GM19351 (cell line): Measurements from ENCODE around the gene FMNL2.
A peak's percentile ranks its signal among the peaks of the same experiment; 100 is the strongest.

Experiments
- ATAC-seq: cut with Tn5 transposase; IDR thresholded peaks from one replicate; pipeline ENCODE4 v1.9.1; 2021; ENCODE audit warnings: mild to moderate bottlenecking, moderate library complexity; ENCODE audit not compliant: unreplicated experiment

The FMNL2 gene

DNA sequence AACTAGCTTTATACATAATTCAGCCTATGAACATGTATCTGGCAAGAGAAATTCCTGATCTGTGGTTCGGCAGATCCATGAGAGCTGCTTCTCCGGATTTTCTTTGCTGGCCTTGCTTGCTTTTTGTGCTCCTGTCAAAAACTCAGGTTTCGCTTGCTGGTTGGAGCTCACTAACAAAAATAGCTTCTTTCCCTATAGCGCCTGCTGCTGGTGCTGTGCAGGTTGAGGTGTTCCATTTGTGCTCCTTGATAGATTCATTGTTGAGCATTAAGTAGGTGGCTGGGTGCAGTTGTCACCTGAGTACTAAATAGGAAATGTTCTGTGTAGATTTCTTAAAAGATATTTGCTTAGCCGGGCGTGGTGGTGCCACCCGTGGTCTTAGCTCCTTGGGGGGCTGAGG, 234.2 kb downstream of the FMNL2 start:
- no peak for ATAC-seq

DNA sequence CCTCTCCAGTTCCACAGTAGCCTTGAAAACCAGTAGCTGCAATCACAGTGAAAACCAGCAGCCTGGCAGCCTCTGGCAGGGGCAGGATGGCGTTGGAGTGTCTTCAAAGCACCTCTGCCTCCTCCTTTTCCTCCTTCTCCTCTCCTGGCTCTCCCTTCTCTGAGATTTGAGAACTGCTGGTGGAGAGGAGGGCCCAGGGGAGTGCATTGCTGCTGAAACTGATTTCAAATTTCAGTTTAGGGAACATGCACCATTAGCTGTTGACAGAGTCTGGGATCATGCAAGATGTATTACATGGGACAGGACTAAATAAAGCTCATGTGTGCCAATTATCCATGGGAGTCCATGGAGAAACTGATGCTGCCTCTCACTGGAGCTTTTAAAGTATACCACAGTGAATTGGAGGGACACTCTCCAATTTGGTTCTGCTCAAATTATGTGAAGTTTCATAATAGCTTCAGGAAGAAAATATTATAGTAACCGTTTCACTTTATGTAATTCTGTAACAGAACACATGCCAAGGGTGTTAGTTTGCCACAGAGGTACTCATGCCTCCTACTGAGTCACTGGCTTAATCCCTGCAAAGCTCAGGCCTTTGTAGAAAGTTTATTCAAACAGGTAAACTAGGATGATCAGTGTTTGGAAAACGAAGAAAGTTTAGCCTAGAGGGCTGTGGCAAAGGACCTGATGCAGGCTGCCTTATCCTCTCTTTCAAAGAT, 236.2 kb downstream of the FMNL2 start:
- ATAC-seq: no peak

GRCh38 chr2:152572031-152572430, 237.1 kb downstream of the FMNL2 start:
- ATAC-seq: no peak

- peak; percentile 98 for ATAC-seq
Measured at GRCh38 chr2:152573168-152573567, 238.2 kb downstream of the FMNL2 start.

DNA sequence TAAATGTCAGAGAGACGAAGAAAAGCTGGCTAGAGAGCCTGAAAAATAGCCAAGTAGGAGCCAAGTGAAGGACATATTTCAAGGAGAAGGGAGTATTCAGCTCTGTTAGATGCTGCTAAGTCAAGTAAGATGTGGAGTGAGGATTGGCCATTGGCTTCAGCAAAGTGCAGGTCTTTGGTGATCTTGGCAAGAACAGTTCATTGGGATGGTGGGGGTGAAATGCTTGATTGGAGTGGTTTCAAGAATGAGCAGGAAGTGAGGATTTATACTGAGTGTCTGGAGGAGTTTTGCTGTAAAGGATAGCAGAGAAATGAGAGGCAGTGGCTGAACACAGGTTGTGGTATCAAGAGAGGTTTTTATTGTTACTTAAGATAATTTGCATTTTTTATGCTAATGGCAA, 242.6 kb downstream of the FMNL2 start:
- no peak for ATAC-seq

DNA sequence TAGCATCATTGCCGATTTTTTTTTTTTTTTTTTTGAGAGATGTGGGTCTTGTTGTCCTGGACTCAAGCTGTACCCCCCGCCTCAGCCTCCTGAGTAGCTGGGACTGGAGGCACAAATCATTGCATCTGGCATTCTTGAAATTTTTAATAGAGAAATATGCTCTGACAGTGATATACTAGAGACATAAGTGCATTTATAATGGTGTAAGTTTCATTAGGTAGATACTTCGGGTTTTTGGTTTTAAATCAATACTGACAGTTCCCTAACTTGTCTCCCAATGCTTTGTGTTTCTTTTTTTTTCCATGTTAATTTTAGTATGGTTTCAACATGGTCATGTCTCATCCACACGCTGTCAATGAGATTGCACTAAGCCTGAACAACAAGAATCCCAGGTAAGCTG, 243.6 kb downstream of the FMNL2 start:
- ATAC-seq: no peak

DNA sequence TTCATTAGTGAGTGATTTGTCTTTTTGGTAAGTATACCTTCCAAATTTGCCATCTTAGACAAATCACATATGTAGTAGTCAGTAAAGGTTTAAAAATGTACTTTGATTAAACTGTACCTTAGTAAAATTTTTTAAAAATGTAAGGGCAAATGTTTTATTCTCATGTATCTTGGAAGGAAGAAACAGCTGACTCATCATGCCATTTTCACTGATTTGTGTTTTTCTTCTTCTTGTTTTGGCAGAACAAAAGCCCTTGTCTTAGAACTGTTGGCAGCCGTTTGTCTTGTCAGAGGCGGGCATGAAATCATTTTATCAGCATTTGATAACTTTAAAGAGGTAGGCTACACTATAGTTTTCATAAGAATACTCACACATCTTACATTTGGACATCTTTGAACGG, 245.7 kb downstream of the FMNL2 start:
- no peak for ATAC-seq

- no peak for ATAC-seq
Measured at GRCh38 chr2:152581360-152581759, 246.4 kb downstream of the FMNL2 start.

- ATAC-seq: no peak
Measured at GRCh38 chr2:152582081-152582480, 247.1 kb downstream of the FMNL2 start.

- ATAC-seq: no peak
Measured at GRCh38 chr2:152583512-152584229, 248.7 kb downstream of the FMNL2 start.

DNA sequence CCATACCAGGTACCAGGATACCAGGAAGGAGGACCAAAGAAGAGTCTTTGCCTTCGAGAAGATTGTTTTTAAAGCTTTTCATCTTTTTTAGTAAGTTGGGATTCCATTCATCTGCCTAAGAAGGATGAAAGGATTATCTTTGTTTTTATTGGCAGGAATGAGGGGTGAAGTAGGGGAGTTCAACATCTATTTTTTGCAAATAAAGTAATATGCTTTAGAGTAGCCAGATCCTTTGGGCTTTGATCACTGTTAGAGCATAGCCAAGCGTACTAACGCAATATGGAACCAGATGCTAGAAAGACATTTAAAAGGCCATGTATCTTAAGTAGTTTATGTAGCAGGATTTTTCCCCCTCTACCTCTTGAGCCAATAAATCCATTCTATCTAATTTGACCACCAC, 249.3 kb downstream of the FMNL2 start:
- no peak for ATAC-seq

DNA sequence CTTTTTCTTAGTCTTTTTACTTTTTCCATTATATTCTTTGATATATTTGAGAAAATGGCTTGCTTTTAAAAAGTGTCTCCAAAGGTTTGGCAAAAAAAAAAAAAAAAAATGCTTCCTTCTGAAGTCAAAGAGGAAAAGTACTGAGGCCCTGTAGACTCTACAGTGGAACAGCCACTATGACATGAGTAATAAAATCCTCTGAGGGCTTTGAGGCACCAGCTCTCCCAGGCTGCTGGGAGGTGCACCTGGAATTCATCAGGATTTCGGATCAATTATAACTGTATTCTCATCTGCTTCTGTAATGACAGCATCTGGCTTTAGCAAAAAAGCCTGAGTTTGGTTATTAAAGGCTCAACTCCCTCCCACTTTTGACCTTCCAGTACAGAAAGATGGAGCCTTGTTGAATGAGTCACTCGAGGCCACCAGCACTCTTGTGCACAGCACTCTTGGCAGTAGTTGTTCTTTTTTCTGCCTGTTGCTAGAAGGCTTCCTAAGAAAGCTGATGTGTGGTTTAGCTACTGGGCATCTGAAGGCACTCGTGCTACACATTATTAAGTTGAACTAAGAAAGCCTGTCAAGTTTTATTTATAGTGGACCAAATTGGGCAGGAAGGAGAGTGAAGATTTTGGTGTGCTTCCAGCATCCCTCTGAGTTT, 251.0 kb downstream of the FMNL2 start:
- no peak for ATAC-seq

DNA sequence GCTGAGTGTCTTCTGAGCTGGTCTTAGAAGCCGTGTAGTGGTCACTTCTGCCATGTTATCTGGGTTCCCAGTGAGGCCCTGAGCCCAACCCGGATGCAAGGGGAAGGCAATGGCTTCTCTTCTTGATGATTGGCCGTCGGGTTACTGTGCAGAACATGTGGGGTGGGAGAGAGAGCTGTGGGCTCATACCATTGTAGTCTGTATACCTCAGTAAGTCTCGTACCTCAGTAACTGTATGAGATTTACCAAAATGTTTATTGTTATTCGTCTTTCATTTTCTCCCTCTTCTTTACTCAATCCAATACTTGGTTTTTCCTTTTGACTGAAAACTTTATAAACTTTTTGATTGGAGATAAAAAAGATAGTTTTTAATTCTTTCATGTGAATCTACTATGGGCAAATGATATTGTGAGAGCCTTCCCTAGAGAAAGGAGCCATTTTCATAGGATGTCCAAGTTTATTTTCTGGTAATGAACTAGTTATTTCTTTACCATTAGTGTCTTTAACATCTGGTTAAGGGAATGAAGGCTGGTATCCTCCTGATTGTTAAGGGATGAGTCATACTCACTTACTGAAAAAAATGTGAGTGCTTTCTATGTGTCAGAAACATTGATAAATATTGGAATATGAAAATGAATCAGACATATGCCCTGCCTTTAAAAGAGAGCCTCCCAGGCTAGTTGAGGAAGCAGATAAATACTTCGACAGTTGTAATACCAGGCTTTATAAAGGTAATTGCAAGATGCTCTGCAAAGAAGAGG, 252.4 kb downstream of the FMNL2 start:
- ATAC-seq: no peak

DNA sequence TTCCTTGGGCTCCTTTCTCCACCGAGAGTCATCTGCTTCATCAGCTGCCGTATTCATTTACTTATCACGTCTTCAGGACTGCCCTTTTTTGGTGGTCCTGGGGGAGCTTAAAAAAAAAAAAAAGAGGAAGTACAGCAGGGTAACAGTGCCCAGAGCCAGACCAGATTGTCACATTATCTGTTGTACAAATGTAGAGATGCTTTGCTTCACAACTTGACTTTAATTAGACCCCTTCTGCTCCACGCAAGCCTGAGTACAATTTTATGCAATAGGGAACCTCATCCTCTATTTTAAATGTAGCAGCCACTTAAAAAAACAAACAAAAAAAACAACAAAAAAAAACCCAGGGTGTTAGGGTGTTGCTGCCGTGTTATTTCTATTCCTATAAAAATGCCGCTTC, 254.0 kb downstream of the FMNL2 start:
- ATAC-seq: no peak

- peak; percentile 91 for ATAC-seq
Measured at GRCh38 chr2:152594022-152594766, 259.2 kb downstream of the FMNL2 start.

DNA sequence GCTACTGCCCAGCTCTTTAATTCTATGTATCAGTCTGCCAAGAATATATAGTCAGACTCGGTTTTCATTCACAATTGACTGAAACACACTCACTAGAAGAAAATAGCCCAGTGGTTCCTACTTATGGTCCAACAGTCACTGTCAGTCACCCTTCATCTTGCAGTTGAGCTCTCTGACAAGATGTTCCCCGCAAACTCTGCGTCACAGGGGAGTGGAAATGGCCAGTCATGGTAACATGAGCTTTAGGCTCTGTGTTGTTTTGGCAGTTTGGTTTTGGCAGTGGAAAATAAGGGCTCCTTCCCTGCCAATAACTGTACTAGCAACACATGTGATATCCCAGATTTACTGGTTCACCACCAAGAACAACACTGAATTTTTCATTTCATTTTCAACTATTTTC, 259.8 kb downstream of the FMNL2 start:
- ATAC-seq: no peak

GRCh38 chr2:152598975-152599759, 264.2 kb downstream of the FMNL2 start:
- ATAC-seq: no peak

GRCh38 chr2:152600051-152600657, 265.2 kb downstream of the FMNL2 start:
- ATAC-seq: no peak

DNA sequence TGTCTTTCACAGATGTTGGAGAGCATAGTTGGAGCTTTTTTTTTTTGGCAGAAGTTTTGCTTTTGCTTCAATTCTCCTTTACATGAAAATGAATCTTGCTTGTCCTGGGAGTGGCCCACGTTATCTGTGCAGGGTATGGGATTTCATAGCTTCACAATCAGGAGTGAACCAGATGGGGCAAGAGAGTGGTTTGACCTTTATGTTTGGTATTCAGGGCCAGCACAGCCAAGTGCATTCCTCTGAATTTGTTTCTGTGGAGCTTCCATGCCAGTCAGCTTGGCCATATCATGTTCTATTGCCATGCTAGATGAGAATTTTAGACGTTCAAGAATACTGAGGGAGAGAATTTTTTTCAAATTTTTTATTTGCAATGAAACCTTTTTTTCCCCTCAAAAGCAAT, 265.7 kb downstream of the FMNL2 start:
- no peak for ATAC-seq
